VCaP (cell line): ENCODE measurements around the gene PPP1R2.

ENCODE experiments used
- H3K27ac ChIP-seq: fragments of 450-650 bp; 2 replicates; pipeline ENCODE4 v1.5.1; 2017
- CTCF ChIP-seq: fragments of 450-650 bp; conservative IDR thresholded peaks from 2 replicates; pipeline ENCODE4 v1.5.1; 2017; ENCODE audit warnings: mild to moderate bottlenecking, moderate library complexity

Gene PPP1R2

GRCh38 chr3:195553268-195553667 lies 10.1 kb upstream of the PPP1R2 start:
- no peak overlapping the region for H3K27ac ChIP-seq

GRCh38 chr3:195551381-195551978 lies 8.4 kb upstream of the PPP1R2 start:
- TF ChIP-seq CTCF: no peak
- no peak overlapping the region for H3K27ac ChIP-seq

More at GRCh38 chr3:195553268-195553667, 10.1 kb upstream of the PPP1R2 start:
- no peak for TF ChIP-seq CTCF

GRCh38 chr3:195550723-195551122 lies 7.6 kb upstream of the PPP1R2 start:
- TF ChIP-seq CTCF: no peak
- no peak overlapping the region for H3K27ac ChIP-seq

- no peak overlapping the region for H3K27ac ChIP-seq
These were observed 6.9 kb upstream of the PPP1R2 start for GRCh38 chr3:195549931-195550519.

GRCh38 chr3:195548987-195549386 lies 5.9 kb upstream of the PPP1R2 start:
- no peak overlapping the region for H3K27ac ChIP-seq
- TF ChIP-seq CTCF: no peak

More at GRCh38 chr3:195549931-195550519, 6.9 kb upstream of the PPP1R2 start:
- TF ChIP-seq CTCF: no peak

GRCh38 chr3:195548501-195548900 lies 5.4 kb upstream of the PPP1R2 start:
- no peak overlapping the region for H3K27ac ChIP-seq
- TF ChIP-seq CTCF: no peak

- H3K27ac ChIP-seq: no peak overlapping the region
- no peak for TF ChIP-seq CTCF
These were observed 4.9 kb upstream of the PPP1R2 start for GRCh38 chr3:195548006-195548405.
